ENCODE results near the gene MALRD1. TPM values are rescaled to one million over a fixed set of nuclear protein-coding genes. Genes with fewer than 3 reads are reported as not detected.

MALRD1 gene
- total RNA-seq, 1 donor from 2014 or later: 1.1 TPM

- DNase-seq: no peak
- ATAC-seq (ENCODE audit: poor library complexity): no peak
- intact Hi-C loops (cut with DNase I): no loop called here
Measured at GRCh38 chr10:19302117-19302516, 253.5 kb downstream of the MALRD1 start.

GRCh38 chr10:19310066-19310465 lies 261.5 kb downstream of the MALRD1 start:
- ATAC-seq (ENCODE audit: poor library complexity) (no peak), DNase-seq (no peak)
- intact Hi-C loops (cut with DNase I): no loop called here

GRCh38 chr10:19316204-19316870 lies 267.7 kb downstream of the MALRD1 start:
- intact Hi-C loops (cut with DNase I): no loop called here
- no peak for DNase-seq
- no peak for ATAC-seq (ENCODE audit: poor library complexity)

GRCh38 chr10:19317952-19318351 lies 269.4 kb downstream of the MALRD1 start:
- intact Hi-C loops (cut with DNase I): no loop called here
- ATAC-seq (ENCODE audit: poor library complexity) (no peak), DNase-seq (no peak)

- DNase-seq: no peak
- intact Hi-C loops (cut with DNase I): no loop called here
- no peak for ATAC-seq (ENCODE audit: poor library complexity)
Measured at GRCh38 chr10:19325581-19325980, 277.0 kb downstream of the MALRD1 start.

- intact Hi-C loops (cut with DNase I): no loop called here
- DNase-seq: no peak
- ATAC-seq (ENCODE audit: poor library complexity): no peak
Measured at GRCh38 chr10:19328582-19328981, 280.0 kb downstream of the MALRD1 start.

GRCh38 chr10:19329475-19329874 lies 280.9 kb downstream of the MALRD1 start:
- ATAC-seq (ENCODE audit: poor library complexity) (no peak), DNase-seq (no peak)
- intact Hi-C loops (cut with DNase I): no loop called here

- no peak for DNase-seq
- no peak for ATAC-seq (ENCODE audit: poor library complexity)
- intact Hi-C loops (cut with DNase I): no loop called here
Measured at GRCh38 chr10:19332304-19332703, 283.7 kb downstream of the MALRD1 start.

- no peak for ATAC-seq (ENCODE audit: poor library complexity)
- intact Hi-C loops (cut with DNase I): no loop called here
Measured at GRCh38 chr10:19333631-19334030, 285.0 kb downstream of the MALRD1 start.

GRCh38 chr10:19347621-19348020 lies 299.0 kb downstream of the MALRD1 start:
- DNase-seq (no peak), ATAC-seq (ENCODE audit: poor library complexity) (no peak)
- intact Hi-C loops (cut with DNase I): no loop called here

More at GRCh38 chr10:19333631-19334030, 285.0 kb downstream of the MALRD1 start:
- DNase-seq: no peak

GRCh38 chr10:19367176-19367575 lies 318.6 kb downstream of the MALRD1 start:
- ATAC-seq (ENCODE audit: poor library complexity) (no peak), DNase-seq (no peak)
- intact Hi-C loops (cut with DNase I): no loop called here

- DNase-seq (no peak), ATAC-seq (ENCODE audit: poor library complexity) (no peak)
- intact Hi-C loops (cut with DNase I): no loop called here
Measured at GRCh38 chr10:19373988-19374387, 325.4 kb downstream of the MALRD1 start.

- ATAC-seq (ENCODE audit: poor library complexity) (no peak), DNase-seq (no peak)
- intact Hi-C loops (cut with DNase I): no loop called here
Measured at GRCh38 chr10:19385846-19386450, 337.3 kb downstream of the MALRD1 start.

- DNase-seq: no peak
- intact Hi-C loops (cut with DNase I): no loop called here
- no peak for ATAC-seq (ENCODE audit: poor library complexity)
Measured at GRCh38 chr10:19408924-19409323, 360.3 kb downstream of the MALRD1 start.

- intact Hi-C loops (cut with DNase I): no loop called here
- ATAC-seq (ENCODE audit: poor library complexity) (no peak), DNase-seq (no peak)
Measured at GRCh38 chr10:19411119-19411518, 362.5 kb downstream of the MALRD1 start.

- DNase-seq: no peak
- intact Hi-C loops (cut with DNase I): no loop called here
- ATAC-seq (ENCODE audit: poor library complexity): no peak
Measured at GRCh38 chr10:19412531-19412930, 363.9 kb downstream of the MALRD1 start.

- no peak for DNase-seq
- no peak for ATAC-seq (ENCODE audit: poor library complexity)
- intact Hi-C loops (cut with DNase I): no loop called here
Measured at GRCh38 chr10:19416164-19416563, 367.6 kb downstream of the MALRD1 start.

GRCh38 chr10:19417740-19418139 lies 369.1 kb downstream of the MALRD1 start:
- DNase-seq: no peak
- ATAC-seq (ENCODE audit: poor library complexity): no peak
- intact Hi-C loops (cut with DNase I): no loop called here

- intact Hi-C loops (cut with DNase I): no loop called here
- no peak for ATAC-seq (ENCODE audit: poor library complexity)
Measured at GRCh38 chr10:19421674-19422073, 373.1 kb downstream of the MALRD1 start.

GRCh38 chr10:19426034-19426433 lies 377.4 kb downstream of the MALRD1 start:
- intact Hi-C loops (cut with DNase I): no loop called here
- no peak for ATAC-seq (ENCODE audit: poor library complexity)
- DNase-seq: no peak

More at GRCh38 chr10:19421674-19422073, 373.1 kb downstream of the MALRD1 start:
- no peak for DNase-seq
